Bronchial epithelial cell (primary cell): ENCODE measurements around the gene CRABP2. TPM values are rescaled to one million over a fixed set of nuclear protein-coding genes. Genes with fewer than 3 reads are reported as not detected.

ENCODE experiments used
- DNase-seq: peaks from one replicate; pipeline ENCODE4 v3.0.0-alpha.2; 2010; ENCODE audit warnings: low read depth
- FAIRE-seq: peaks from 2 replicates; lab custom pipeline; 2011; peaks lifted over from hg19 to GRCh38; lab: Jason Lieb, UNC
- H3K27me3 ChIP-seq: 2 replicates; pipeline ENCODE4 v1.5.1; 2011; ENCODE audit warnings: low read length; ENCODE audit not compliant: control insufficient read depth, insufficient read depth
- H3K36me3 ChIP-seq: 2 replicates; pipeline ENCODE4 v1.5.1; 2011; ENCODE audit warnings: low read length; ENCODE audit not compliant: control insufficient read depth, insufficient read depth
- H3K4me3 ChIP-seq: 2 replicates; pipeline ENCODE4 v1.5.1; 2011; ENCODE audit warnings: mild to moderate bottlenecking, low read depth, low read length, control low read depth
- total RNA-seq: library from RNA; depleted of rRNA; stranded (reverse); fragments of >200 nt; gene quantifications from 2 replicates; pipeline ENCODE4 v1.2.1, GENCODE V29; 2014
- TF ChIP-seq, protein P1 (sequence below): IDR thresholded peaks from 2 replicates; pipeline ENCODE4 v1.5.1; 2011; ENCODE audit warnings: mild to moderate bottlenecking, moderate library complexity, low read length, control low read depth, inconsistent platforms; ENCODE audit not compliant: insufficient read depth, severe bottlenecking

The CRABP2 gene
- total RNA-seq, 1 donor from 2014 or later, result 5.3 TPM

DNA sequence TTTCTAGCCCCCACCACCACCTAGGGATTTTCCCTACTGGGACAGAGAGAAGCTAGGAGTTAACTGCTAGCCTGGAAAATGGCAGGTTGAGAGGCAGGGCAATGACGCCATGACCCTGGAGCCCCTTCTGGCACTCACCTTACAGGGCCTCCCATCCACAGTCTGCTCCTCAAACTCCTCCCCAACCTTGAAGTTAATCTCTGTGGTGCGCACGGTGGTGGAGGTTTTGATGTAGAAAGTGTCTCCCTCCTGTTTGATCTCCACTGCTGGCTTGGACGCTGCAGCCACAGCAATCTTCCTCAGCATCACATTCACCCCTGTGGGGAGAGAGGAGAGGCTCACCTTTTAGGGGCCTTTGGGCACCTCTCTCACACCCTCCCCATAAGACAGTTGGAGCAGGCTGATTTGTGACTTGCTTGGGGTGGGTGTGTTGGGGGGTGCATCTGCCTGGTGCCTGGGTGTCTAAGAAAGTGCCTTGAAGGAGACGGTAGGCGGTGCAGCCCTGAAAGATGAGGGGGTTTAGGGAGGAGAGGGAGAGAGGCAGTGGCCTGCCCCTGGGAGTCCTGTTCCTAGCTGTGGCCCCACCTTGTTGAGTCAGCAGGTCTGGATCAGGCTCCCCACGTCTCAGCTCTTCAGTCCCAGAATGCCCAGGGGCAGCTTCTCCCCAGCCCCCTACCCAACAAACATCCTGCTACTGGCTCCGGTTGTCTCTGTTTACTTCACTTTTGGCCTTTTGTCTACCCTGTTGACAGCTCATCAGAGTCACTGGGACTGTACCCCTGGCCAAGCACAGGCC, 4.4 kb downstream of the CRABP2 start:
- Histone ChIP-seq H3K36me3 (peaks cover 21% of the 10 kb centered on the region), H3K4me3 (no peak overlapping the region), H3K27me3 (no peaks in the 10 kb centered on the region)
- no peak for FAIRE-seq
- TF ChIP-seq, protein P1, sequence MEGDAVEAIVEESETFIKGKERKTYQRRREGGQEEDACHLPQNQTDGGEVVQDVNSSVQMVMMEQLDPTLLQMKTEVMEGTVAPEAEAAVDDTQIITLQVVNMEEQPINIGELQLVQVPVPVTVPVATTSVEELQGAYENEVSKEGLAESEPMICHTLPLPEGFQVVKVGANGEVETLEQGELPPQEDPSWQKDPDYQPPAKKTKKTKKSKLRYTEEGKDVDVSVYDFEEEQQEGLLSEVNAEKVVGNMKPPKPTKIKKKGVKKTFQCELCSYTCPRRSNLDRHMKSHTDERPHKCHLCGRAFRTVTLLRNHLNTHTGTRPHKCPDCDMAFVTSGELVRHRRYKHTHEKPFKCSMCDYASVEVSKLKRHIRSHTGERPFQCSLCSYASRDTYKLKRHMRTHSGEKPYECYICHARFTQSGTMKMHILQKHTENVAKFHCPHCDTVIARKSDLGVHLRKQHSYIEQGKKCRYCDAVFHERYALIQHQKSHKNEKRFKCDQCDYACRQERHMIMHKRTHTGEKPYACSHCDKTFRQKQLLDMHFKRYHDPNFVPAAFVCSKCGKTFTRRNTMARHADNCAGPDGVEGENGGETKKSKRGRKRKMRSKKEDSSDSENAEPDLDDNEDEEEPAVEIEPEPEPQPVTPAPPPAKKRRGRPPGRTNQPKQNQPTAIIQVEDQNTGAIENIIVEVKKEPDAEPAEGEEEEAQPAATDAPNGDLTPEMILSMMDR, result no peak
- no peak for DNase-seq

DNA sequence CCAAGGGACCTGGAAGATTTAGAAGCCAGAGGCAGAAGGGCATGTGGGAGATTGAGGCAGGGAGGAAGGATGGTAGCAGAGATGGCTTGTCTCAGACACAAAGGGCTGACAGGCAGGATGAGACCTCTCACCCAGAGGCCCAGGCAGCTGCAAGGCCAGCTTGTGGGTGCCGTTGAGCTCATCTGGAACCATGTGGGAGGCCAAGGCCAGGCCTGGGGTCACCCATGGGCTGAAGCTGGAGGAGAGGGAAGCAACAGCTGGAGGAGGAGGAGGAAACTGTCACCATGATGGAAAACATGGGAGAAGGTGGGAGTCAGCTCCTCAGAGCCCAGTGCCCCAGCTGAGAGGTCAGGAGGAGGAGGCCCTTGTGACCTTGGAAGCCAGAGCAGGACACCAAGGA, 6.4 kb downstream of the CRABP2 start:
- H3K4me3 ChIP-seq, result no peak overlapping the region

GRCh38 chr1:156697481-156697880, 7.9 kb downstream of the CRABP2 start:
- TF ChIP-seq, protein P1, result no peak
- Histone ChIP-seq H3K4me3 (no peak overlapping the region), H3K27me3 (no peaks in the 10 kb centered on the region), H3K36me3 (peaks cover 19% of the 10 kb centered on the region)
- FAIRE-seq (no peak), DNase-seq (no peak)

More for the DNA sequence above, 6.4 kb downstream of the CRABP2 start:
- no peak for FAIRE-seq
- TF ChIP-seq, protein P1, result no peak
- DNase-seq, result no peak
- Histone ChIP-seq H3K27me3 (no peaks in the 10 kb centered on the region), H3K36me3 (peaks cover 21% of the 10 kb centered on the region)

- TF ChIP-seq, protein P1, result no peak
- H3K36me3 ChIP-seq, result peaks cover 19% of the 10 kb centered on the region
- DNase-seq (no peak), FAIRE-seq (no peak)
- H3K4me3 ChIP-seq, result no peak overlapping the region
- no peaks in the 10 kb centered on the region for H3K27me3 ChIP-seq
Measured at GRCh38 chr1:156696755-156697154, 8.6 kb downstream of the CRABP2 start.

GRCh38 chr1:156694690-156694962, 10.8 kb downstream of the CRABP2 start:
- no peak for FAIRE-seq
- Histone ChIP-seq H3K4me3 (no peak overlapping the region), H3K27me3 (no peaks in the 10 kb centered on the region), H3K36me3 (peaks cover 4% of the 10 kb centered on the region)
- no peak for DNase-seq
- TF ChIP-seq, protein P1, result no peak
